Middle frontal gyrus (tissue), 1 donor: ENCODE measurements around the gene GPATCH2.
A peak's percentile ranks its signal among the peaks of the same experiment; 100 is the strongest.

Experiments
- DNase-seq: peaks from one replicate; pipeline ENCODE4 v3.0.0-alpha.2; 2015; ENCODE audit warnings: low spot score; ENCODE audit errors: extremely low spot score

GPATCH2 gene

GRCh38 chr1:217630711-217631591, at the start of gene GPATCH2, which contains the start of gene SPATA17:
TSS of gene GPATCH2 (minus strand) at chr1:217631090. CDS start at chr1:217630971, 119 bp downstream.
TSS of gene SPATA17 (plus strand) at chr1:217631344. CDS start at chr1:217631379, 35 bp downstream.
- DNase-seq = peak; percentile 66

- no peak for DNase-seq
Measured at GRCh38 chr1:217674028-217674729, 43.3 kb upstream of the GPATCH2 start.

GRCh38 chr1:217673387-217673786, 42.5 kb upstream of the GPATCH2 start:
- DNase-seq = no peak

- no peak for DNase-seq
Measured at GRCh38 chr1:217668351-217668940, 37.6 kb upstream of the GPATCH2 start.

GRCh38 chr1:217661407-217661806, 30.5 kb upstream of the GPATCH2 start:
- DNase-seq = no peak

GRCh38 chr1:217660353-217661062, 29.6 kb upstream of the GPATCH2 start:
- DNase-seq = no peak

GRCh38 chr1:217650674-217651073, 19.8 kb upstream of the GPATCH2 start:
- DNase-seq = no peak

GRCh38 chr1:217647791-217648190, 16.9 kb upstream of the GPATCH2 start:
- no peak for DNase-seq

- DNase-seq = no peak
Measured at GRCh38 chr1:217642455-217642854, 11.6 kb upstream of the GPATCH2 start.

GRCh38 chr1:217627431-217627830, 3.5 kb downstream of the GPATCH2 start:
- DNase-seq = no peak

GRCh38 chr1:217626321-217626720, 4.6 kb downstream of the GPATCH2 start:
- no peak for DNase-seq

- no peak for DNase-seq
Measured at GRCh38 chr1:217622042-217622441, 8.8 kb downstream of the GPATCH2 start.

GRCh38 chr1:217620814-217621213, 10.1 kb downstream of the GPATCH2 start:
- no peak for DNase-seq

GRCh38 chr1:217617126-217617525, 13.8 kb downstream of the GPATCH2 start:
- no peak for DNase-seq

- no peak for DNase-seq
Measured at GRCh38 chr1:217614200-217614712, 16.6 kb downstream of the GPATCH2 start.

- no peak for DNase-seq
Measured at GRCh38 chr1:217605390-217605789, 25.5 kb downstream of the GPATCH2 start.

- no peak for DNase-seq
Measured at GRCh38 chr1:217602380-217602779, 28.5 kb downstream of the GPATCH2 start.

- DNase-seq = no peak
Measured at GRCh38 chr1:217599154-217599553, 31.7 kb downstream of the GPATCH2 start.

- DNase-seq = no peak
Measured at GRCh38 chr1:217590598-217590997, 40.3 kb downstream of the GPATCH2 start.

- no peak for DNase-seq
Measured at GRCh38 chr1:217586586-217586985, 44.3 kb downstream of the GPATCH2 start.

- no peak for DNase-seq
Measured at GRCh38 chr1:217585577-217585976, 45.3 kb downstream of the GPATCH2 start.
